ENCODE results near the gene NUDT3.

- no peak for TF ChIP-seq EP300 (IDR thresholded peaks at IDR 0.05)
- no peak for TF ChIP-seq CTCF (IDR thresholded peaks at IDR 0.05)
- no peak for TF ChIP-seq POLR2A (IDR thresholded peaks at IDR 0.05)
Measured at GRCh38 chr6:34366639-34366921, 25.9 kb downstream of the NUDT3 start.

All from ovary (tissue), 3 donors.